Panc1 (cell line): ENCODE data around the gene AP3M1. TPM values are rescaled to one million over a fixed set of nuclear protein-coding genes. Genes with fewer than 3 reads are reported as not detected.
A peak's percentile ranks its signal among the peaks of the same experiment; 100 is the strongest.

Source experiments
- ATAC-seq: fragments of 200-7000 bp; cut with Tn5 transposase; 2 replicates; pipeline ENCODE4 v1.9.1; 2020; ENCODE audit warnings: mild to moderate bottlenecking, moderate library complexity
- BruUV-seq: library from RNA; stranded (reverse); fragments of 400-500 nt; replicated peaks from 2 replicates; lab custom pipeline; 2021; lab: Mats Ljungman, UMichigan
- CTCF ChIA-PET: fragments of 300-600 bp; sonication (Branson Sonifier 250); formaldehyde crosslinking; loops from one replicate; lab custom pipeline; 2022; ENCODE audit warnings: antibody characterized with exemption; lab: Charles Lee
- POLR2A ChIA-PET: fragments of 300-600 bp; sonication (Branson Sonifier 250); formaldehyde crosslinking; loops from one replicate; lab custom pipeline; 2022; ENCODE audit warnings: antibody characterized with exemption; lab: Charles Lee
- DNase-seq: peaks from one replicate; pipeline ENCODE4 v3.0.0-alpha.2; 2010; ENCODE audit warnings: low read depth, low spot score
- H3K27ac ChIP-seq: 2 replicates; pipeline ENCODE4 v1.5.1; 2011; ENCODE audit warnings: mild to moderate bottlenecking, low read length, inconsistent platforms
- H3K27me3 ChIP-seq: fragments of 200-500 bp; sonication (Bioruptor generic); 2 replicates; pipeline ENCODE4 v1.6.0; 2014; ENCODE audit warnings: low read length, inconsistent platforms; ENCODE audit not compliant: control insufficient read depth, insufficient read depth
- H3K36me3 ChIP-seq: fragments of 200-500 bp; sonication (Bioruptor generic); 2 replicates; pipeline ENCODE4 v1.5.1; 2014; ENCODE audit warnings: inconsistent platforms, mild to moderate bottlenecking, low read length, moderate library complexity; ENCODE audit not compliant: control insufficient read depth, insufficient read depth
- H3K4me1 ChIP-seq: 2 replicates; pipeline ENCODE4 v1.5.1; 2011; ENCODE audit warnings: inconsistent platforms, mild to moderate bottlenecking, low read length, moderate library complexity; ENCODE audit not compliant: control insufficient read depth, insufficient read depth
- H3K4me3 ChIP-seq, 2 experiments: 2 replicates each; pipeline ENCODE4 v1.5.1; 2011 to 2012; ENCODE audit warnings: low read depth in 2 of 2, low read length in 2 of 2, mild to moderate bottlenecking in 2 of 2, inconsistent platforms in 1 of 2, moderate library complexity in 1 of 2
- H3K9me3 ChIP-seq: fragments of 200-500 bp; sonication (Bioruptor generic); 2 replicates; pipeline ENCODE4 v1.5.1; 2014; ENCODE audit warnings: low read depth, mild to moderate bottlenecking, inconsistent platforms, low read length, moderate library complexity; ENCODE audit not compliant: control insufficient read depth, insufficient read depth
- POLR2AphosphoS5 ChIP-seq: IDR thresholded peaks from 2 replicates; pipeline ENCODE4 v1.6.1; 2012; ENCODE audit warnings: mild to moderate bottlenecking, low read depth, low read length, moderate library complexity
- REST ChIP-seq, 2 experiments: IDR thresholded peaks; 2 replicates each; pipeline ENCODE4 v1.6.1; 2011 to 2012; ENCODE audit warnings: low read depth in 2 of 2, control low read depth in 1 of 2, low read length in 1 of 2, mild to moderate bottlenecking in 1 of 2, moderate library complexity in 1 of 2; ENCODE audit not compliant: insufficient read depth in 1 of 2
- SIN3A ChIP-seq: IDR thresholded peaks from 2 replicates; pipeline ENCODE4 v1.6.1; 2012; ENCODE audit warnings: low read depth, mild to moderate bottlenecking, low read length, moderate library complexity, borderline replicate concordance; ENCODE audit not compliant: insufficient read depth
- TCF7L2 ChIP-seq: IDR thresholded peaks from 2 replicates; pipeline ENCODE4 v1.6.1; 2011; ENCODE audit warnings: mild to moderate bottlenecking, low read depth, low read length, inconsistent platforms
- in situ Hi-C: cut with HindIII; loops from 2 replicates; pipeline ENCODE4 v1.10.0; 2016; ENCODE audit warnings: low sequenced_read_pairs, low pct_unique_long_range_greater_than_20kb
- intact Hi-C: fragments of 100-400 bp; cut with micrococcal nuclease; formaldehyde crosslinking; loops from one replicate; pipeline ENCODE4 v1.10.0; 2022; ENCODE audit not compliant: unreplicated experiment
- total RNA-seq: library from RNA; stranded (reverse); gene quantifications from one replicate; pipeline ENCODE4 v1.2.1, GENCODE V29; 2021; ENCODE audit not compliant: unreplicated experiment
- TF ChIP-seq, protein P1 (sequence below): fragments of 450-650 bp; IDR thresholded peaks from 2 replicates; pipeline ENCODE4 v1.5.1; 2017; ENCODE audit warnings: mild to moderate bottlenecking

The AP3M1 gene
- total RNA-seq, 1 experiment from 2014 or later = 51.5 TPM

DNA sequence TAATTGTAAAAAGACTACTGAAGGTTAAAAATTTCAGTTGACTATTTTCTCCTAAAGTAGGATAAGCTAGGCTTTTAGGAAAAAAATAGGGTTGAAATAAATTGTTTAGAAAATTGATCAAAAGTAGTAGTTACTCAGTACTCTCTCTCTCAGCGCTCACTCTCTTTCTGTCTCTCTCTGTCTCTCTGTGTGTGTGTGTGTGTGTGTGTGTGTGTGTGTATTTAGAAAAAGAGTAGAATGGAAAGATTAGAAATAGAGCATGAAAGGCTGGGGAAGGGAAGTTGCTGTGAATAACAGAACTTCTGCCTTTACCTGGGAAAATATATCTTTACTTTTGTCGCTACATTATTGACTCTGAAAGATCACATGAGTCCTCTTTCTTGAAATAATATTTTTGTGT is 21.0 kb upstream of the AP3M1 start:
- intact Hi-C loops = no loop called here
- POLR2A ChIA-PET = no interaction called here
- no peaks in the 10 kb centered on the region for H3K36me3 ChIP-seq
- in situ Hi-C loops = no loop called here
- no TSS peak for BruUV-seq
- no peaks in the 10 kb centered on the region for H3K27me3 ChIP-seq
- TF ChIP-seq SIN3A = no peak
- no peak for TF ChIP-seq REST (IDR thresholded peaks at IDR 0.05; ENCODE audit: insufficient read depth in 1 of 2, low read depth in 2 of 2, low read length in 1 of 2)
- TF ChIP-seq POLR2AphosphoS5 = no peak
- TF ChIP-seq TCF7L2 = no peak
- TF ChIP-seq, protein P1, sequence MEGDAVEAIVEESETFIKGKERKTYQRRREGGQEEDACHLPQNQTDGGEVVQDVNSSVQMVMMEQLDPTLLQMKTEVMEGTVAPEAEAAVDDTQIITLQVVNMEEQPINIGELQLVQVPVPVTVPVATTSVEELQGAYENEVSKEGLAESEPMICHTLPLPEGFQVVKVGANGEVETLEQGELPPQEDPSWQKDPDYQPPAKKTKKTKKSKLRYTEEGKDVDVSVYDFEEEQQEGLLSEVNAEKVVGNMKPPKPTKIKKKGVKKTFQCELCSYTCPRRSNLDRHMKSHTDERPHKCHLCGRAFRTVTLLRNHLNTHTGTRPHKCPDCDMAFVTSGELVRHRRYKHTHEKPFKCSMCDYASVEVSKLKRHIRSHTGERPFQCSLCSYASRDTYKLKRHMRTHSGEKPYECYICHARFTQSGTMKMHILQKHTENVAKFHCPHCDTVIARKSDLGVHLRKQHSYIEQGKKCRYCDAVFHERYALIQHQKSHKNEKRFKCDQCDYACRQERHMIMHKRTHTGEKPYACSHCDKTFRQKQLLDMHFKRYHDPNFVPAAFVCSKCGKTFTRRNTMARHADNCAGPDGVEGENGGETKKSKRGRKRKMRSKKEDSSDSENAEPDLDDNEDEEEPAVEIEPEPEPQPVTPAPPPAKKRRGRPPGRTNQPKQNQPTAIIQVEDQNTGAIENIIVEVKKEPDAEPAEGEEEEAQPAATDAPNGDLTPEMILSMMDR = no peak
- H3K4me1 ChIP-seq = peaks cover 19% of the 10 kb centered on the region; the same call in 1 of the 2 replicates
- no peaks in the 10 kb centered on the region for H3K9me3 ChIP-seq
- H3K4me3 ChIP-seq = no peak overlapping the region
- CTCF ChIA-PET = no interaction called here
- DNase-seq (no peak), ATAC-seq (no peak)
- no peak overlapping the region for H3K27ac ChIP-seq

DNA sequence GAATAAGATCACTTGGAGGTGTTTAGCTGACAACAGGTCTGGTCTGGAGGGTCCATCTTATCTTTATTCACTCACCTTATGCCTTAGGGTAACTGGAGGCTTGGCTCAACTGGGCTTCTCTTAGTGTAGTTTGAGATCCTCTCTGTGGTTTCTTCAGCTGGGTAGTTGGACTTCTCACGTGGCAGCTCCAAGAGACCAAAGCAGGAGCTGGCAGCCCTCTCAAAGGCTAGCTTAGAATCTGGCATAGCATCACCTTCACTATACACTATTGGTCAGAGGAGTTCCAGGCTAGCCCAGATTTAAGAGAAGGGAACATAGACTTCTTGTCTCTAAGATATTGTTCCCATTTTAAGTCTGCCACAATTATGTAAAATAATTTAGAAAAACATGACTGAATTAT is 16.8 kb upstream of the AP3M1 start:
- CTCF ChIA-PET = no interaction called here
- no peak for TF ChIP-seq REST (IDR thresholded peaks at IDR 0.05; ENCODE audit: insufficient read depth in 1 of 2, low read depth in 2 of 2, low read length in 1 of 2)
- no peak for TF ChIP-seq TCF7L2
- no peak for TF ChIP-seq POLR2AphosphoS5
- no peak for TF ChIP-seq SIN3A
- TF ChIP-seq, protein P1 = no peak
- H3K27ac ChIP-seq = no peak overlapping the region
- no peaks in the 10 kb centered on the region for H3K9me3 ChIP-seq
- peaks cover 19% of the 10 kb centered on the region; the same call in 1 of the 2 replicates for H3K4me1 ChIP-seq
- intact Hi-C loops = no loop called here
- no TSS peak for BruUV-seq
- in situ Hi-C loops = no loop called here
- H3K4me3 ChIP-seq = no peak overlapping the region
- no peaks in the 10 kb centered on the region for H3K27me3 ChIP-seq
- DNase-seq (no peak), ATAC-seq (peak; percentile 67)
- POLR2A ChIA-PET = interaction anchor here (0.5 kb wide), 1 partner anchor 823 kb away, joined by 3 read pairs; no protein-coding TSS in a partner anchor
- H3K36me3 ChIP-seq = no peaks in the 10 kb centered on the region
